ENCODE measurements around the gene CDK19. TPM values are rescaled to one million over a fixed set of nuclear protein-coding genes. Genes with fewer than 3 reads are reported as not detected.

The CDK19 gene
- total RNA-seq, 6 donors from 2014 or later, result 5.2 to 20.4 (median 12.4) TPM

DNA sequence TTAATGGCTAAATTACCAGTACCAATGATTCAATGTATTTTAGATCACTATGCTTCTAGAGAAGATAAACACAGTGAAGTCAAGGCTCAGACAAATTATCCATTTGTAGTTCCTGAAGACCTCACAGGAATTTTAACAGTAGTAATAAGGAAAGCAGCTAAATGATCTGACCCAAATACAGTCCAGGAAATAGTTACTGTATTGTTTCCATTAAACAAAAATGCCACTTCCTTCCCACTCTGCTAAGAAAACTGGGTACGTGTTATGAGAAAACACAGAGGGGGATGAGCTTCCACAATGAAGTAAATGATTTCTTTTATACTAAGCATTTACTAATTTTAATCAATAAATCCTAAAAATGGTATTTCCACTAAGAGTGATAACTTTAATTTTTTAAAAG, 127.9 kb downstream of the CDK19 start:
- Histone ChIP-seq H3K9me3 (no peaks in the 10 kb centered on the region), H3K27me3 (no peaks in the 10 kb centered on the region), H3K36me3 (no peaks in the 10 kb centered on the region), H3K4me3 (no peak overlapping the region), H3K4me1 (peaks cover 19 to 38% (median 27%) of the 10 kb centered on the region in 4 donors), H3K27ac (no peak overlapping the region)
- WGBS, 2 donors, result 13 to 24% methylated on average over 1 of the region's 1 CpG
- DNase-seq, result no peak
- no peak for TF ChIP-seq CTCF (IDR thresholded peaks at IDR 0.05)
- no peak for TF ChIP-seq POLR2A (IDR thresholded peaks at IDR 0.05)
- no peak for TF ChIP-seq EP300 (IDR thresholded peaks at IDR 0.05)
- TF ChIP-seq POLR2AphosphoS5 (IDR thresholded peaks at IDR 0.05), result no peak
- ATAC-seq (ENCODE audit: low FRiP score in 2 of 2), result no peak

DNA sequence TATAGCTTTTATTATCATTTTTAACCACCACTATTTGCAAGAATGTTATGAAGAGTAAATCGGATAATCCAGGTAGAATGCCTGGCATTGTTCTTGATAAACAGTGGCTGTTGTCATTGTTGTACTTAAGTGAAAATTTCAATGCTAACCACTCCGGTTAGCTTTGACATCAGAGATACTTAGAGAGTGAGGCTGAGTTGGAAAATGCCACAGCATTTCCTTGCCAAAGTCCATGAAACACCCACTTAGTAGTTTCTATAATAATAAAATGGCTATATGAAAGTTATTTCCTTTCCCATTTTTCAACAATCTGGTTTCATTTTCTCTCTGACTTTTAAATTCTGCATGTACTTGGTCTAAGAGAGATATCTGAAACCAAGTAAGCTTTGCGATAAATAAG, 132.0 kb downstream of the CDK19 start:
- no peak for ATAC-seq (ENCODE audit: low FRiP score in 2 of 2)
- peaks cover 13 to 22% (median 15%) of the 10 kb centered on the region in 4 donors for H3K4me1 ChIP-seq

GRCh38 chr6:110682460-110682853, 132.8 kb downstream of the CDK19 start:
- DNase-seq (peak in 1 of 2 donors; percentile 67), ATAC-seq (ENCODE audit: low FRiP score in 2 of 2) (peak; percentile 85 to 94)
- Histone ChIP-seq H3K36me3 (no peaks in the 10 kb centered on the region), H3K4me1 (peaks cover 7 to 14% (median 11%) of the 10 kb centered on the region in 4 donors), H3K9me3 (no peaks in the 10 kb centered on the region), H3K27me3 (no peaks in the 10 kb centered on the region), H3K4me3 (no peak overlapping the region), H3K27ac (no peak overlapping the region)
- WGBS, 2 donors, result 0 to 7% methylated on average over 1 of the region's 1 CpG
- TF ChIP-seq CTCF (IDR thresholded peaks at IDR 0.05) (peak; percentile 49 to 85 (median 70)), EP300 (IDR thresholded peaks at IDR 0.05) (no peak), POLR2AphosphoS5 (IDR thresholded peaks at IDR 0.05) (no peak), POLR2A (IDR thresholded peaks at IDR 0.05) (no peak)

More for the DNA sequence above, 132.0 kb downstream of the CDK19 start:
- Histone ChIP-seq H3K4me3 (no peak overlapping the region), H3K9me3 (no peaks in the 10 kb centered on the region), H3K27me3 (no peaks in the 10 kb centered on the region), H3K36me3 (no peaks in the 10 kb centered on the region), H3K27ac (no peak overlapping the region)
- WGBS, 2 donors, result 62 to 87% methylated on average over 3 of the region's 3 CpGs
- TF ChIP-seq EP300 (IDR thresholded peaks at IDR 0.05) (no peak), CTCF (IDR thresholded peaks at IDR 0.05) (no peak), POLR2AphosphoS5 (IDR thresholded peaks at IDR 0.05) (no peak), POLR2A (IDR thresholded peaks at IDR 0.05) (no peak)
- no peak for DNase-seq

DNA sequence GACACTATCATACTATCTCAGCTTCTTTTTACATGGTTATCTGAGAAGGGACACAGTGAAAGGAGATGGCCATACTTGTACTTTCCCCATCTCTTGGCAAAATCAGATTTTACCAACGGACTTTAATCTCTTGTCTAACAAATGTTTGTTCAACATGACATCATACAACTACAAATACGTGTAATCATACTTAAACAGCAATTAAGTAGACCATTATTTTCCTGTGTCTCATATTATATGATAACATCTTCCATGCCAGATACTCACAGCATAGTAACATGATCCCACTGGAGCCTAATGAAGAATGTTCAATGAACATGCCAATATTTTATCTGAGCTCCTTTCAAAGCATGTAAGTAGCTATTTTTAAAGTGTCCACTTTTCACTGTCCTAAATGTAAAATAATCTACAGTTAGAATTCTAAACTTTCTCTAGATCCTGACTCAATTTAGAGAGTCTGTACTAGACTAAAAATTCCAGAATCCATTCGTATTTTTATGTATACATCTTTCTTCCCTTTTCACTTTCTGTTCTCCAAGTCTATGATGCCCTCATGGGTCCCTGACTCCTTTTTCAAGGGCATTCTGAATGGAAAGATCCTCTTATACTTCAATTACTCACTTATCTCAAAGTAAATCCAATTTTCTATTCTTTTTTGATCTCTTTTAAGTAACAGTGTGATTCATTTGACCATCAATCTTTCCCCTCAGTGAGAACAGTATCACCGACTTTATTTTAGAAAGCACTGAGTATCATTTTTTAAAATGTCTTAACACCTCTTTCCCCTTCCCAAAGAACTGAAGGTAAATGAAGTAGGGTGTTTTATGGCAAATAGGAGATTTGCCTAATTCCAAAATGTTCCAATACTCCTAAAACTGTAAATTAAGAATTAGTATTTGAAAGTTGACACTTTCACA, 133.5 kb downstream of the CDK19 start:
- Histone ChIP-seq H3K4me1 (peaks cover under 1 to 9% (median 6%) of the 10 kb centered on the region in 4 donors), H3K27me3 (no peaks in the 10 kb centered on the region), H3K4me3 (no peak overlapping the region), H3K36me3 (no peaks in the 10 kb centered on the region), H3K9me3 (no peaks in the 10 kb centered on the region), H3K27ac (no peak overlapping the region)
- whole genome bisulfite sequencing, 2 donors, result 45 to 60% methylated on average over 4 of the region's 4 CpGs
- TF ChIP-seq POLR2A (IDR thresholded peaks at IDR 0.05), result no peak
- TF ChIP-seq EP300 (IDR thresholded peaks at IDR 0.05), result no peak
- no peak for TF ChIP-seq CTCF (IDR thresholded peaks at IDR 0.05)
- no peak for TF ChIP-seq POLR2AphosphoS5 (IDR thresholded peaks at IDR 0.05)
- no peak for ATAC-seq (ENCODE audit: low FRiP score in 2 of 2)
- no peak for DNase-seq

Measured in upper lobe of left lung (tissue), 6 donors.